HepG2 (cell line): ENCODE data around the gene TSHZ2. TPM values are rescaled to one million over a fixed set of nuclear protein-coding genes. Genes with fewer than 3 reads are reported as not detected.

Experiments used
- BRD4 ChIP-seq: sonication (generic); formaldehyde crosslinking; IDR thresholded peaks from 2 replicates; pipeline ENCODE4 v1.4.0; 2020; ENCODE audit warnings: missing genetic modification reagents
- FOXA3 ChIP-seq: IDR thresholded peaks from 2 replicates; pipeline ENCODE4 v1.6.1; 2016; ENCODE audit warnings: missing genetic modification reagents, missing compliant biosample characterization
- HOXD1 ChIP-seq: sonication (generic); formaldehyde crosslinking; IDR thresholded peaks from 2 replicates; pipeline ENCODE4 v1.5.0; 2020; ENCODE audit warnings: missing genetic modification reagents
- KAT8 ChIP-seq: IDR thresholded peaks from 2 replicates; pipeline ENCODE4 v1.6.1; 2016; ENCODE audit warnings: missing genetic modification reagents, missing compliant biosample characterization
- KDM6A ChIP-seq: IDR thresholded peaks from 2 replicates; pipeline ENCODE4 v1.6.1; 2016; ENCODE audit warnings: low read depth
- MEF2D ChIP-seq: sonication (generic); formaldehyde crosslinking; IDR thresholded peaks from 2 replicates; pipeline ENCODE4 v1.5.1; 2020; ENCODE audit warnings: mild to moderate bottlenecking, missing genetic modification reagents
- NAIF1 ChIP-seq: sonication (generic); formaldehyde crosslinking; IDR thresholded peaks from 2 replicates; pipeline ENCODE4 v1.5.0; 2020; ENCODE audit warnings: mild to moderate bottlenecking, missing genetic modification reagents, borderline replicate concordance
- NBN ChIP-seq: fragments of 450-650 bp; conservative IDR thresholded peaks from 2 replicates; pipeline ENCODE4 v1.6.1; 2017
- NCOR1 ChIP-seq: fragments of 200-600 bp; sonication (generic); IDR thresholded peaks from 2 replicates; pipeline ENCODE4 v1.7.0; 2017; ENCODE audit warnings: antibody characterized with exemption, low read length, borderline replicate concordance
- RFX5 ChIP-seq: IDR thresholded peaks from 2 replicates; pipeline ENCODE4 v1.6.1; 2011; ENCODE audit warnings: low read depth, low read length, improper control_type of control experiment
- SMYD3 ChIP-seq: sonication (generic); formaldehyde crosslinking; IDR thresholded peaks from 2 replicates; pipeline ENCODE4 v1.8.1; 2023; ENCODE audit warnings: mild to moderate bottlenecking, missing genetic modification reagents
- SRSF1 ChIP-seq: fragments of 200-400 bp; formaldehyde crosslinking; optimal IDR thresholded peaks from 2 replicates; pipeline ENCODE3; 2017; ENCODE audit warnings: mild to moderate bottlenecking, low read depth, low read length, moderate library complexity
- TAF15 ChIP-seq: fragments of 200-400 bp; formaldehyde crosslinking; IDR thresholded peaks from one replicate; pipeline ENCODE4 v1.6.1; 2018; ENCODE audit warnings: mild to moderate bottlenecking, low read depth, low read length; ENCODE audit not compliant: poor library complexity, severe bottlenecking
- ZEB1 ChIP-seq: IDR thresholded peaks from 2 replicates; pipeline ENCODE4 v1.6.1; 2012; ENCODE audit warnings: mild to moderate bottlenecking, low read depth, inconsistent platforms; ENCODE audit not compliant: insufficient replicate concordance
- ZFP41 ChIP-seq: sonication (generic); formaldehyde crosslinking; IDR thresholded peaks from 2 replicates; pipeline ENCODE4 v1.4.0; 2020; ENCODE audit warnings: mild to moderate bottlenecking, missing genetic modification reagents, borderline replicate concordance
- ZNF136 ChIP-seq: sonication (generic); formaldehyde crosslinking; IDR thresholded peaks from 2 replicates; pipeline ENCODE4 v1.8.1; 2022; ENCODE audit warnings: low read depth, mild to moderate bottlenecking, moderate library complexity, missing genetic modification reagents
- ZNF24 ChIP-seq: fragments of 450-650 bp; IDR thresholded peaks from 2 replicates; pipeline ENCODE4 v1.6.1; 2017; ENCODE audit warnings: antibody characterized with exemption, mild to moderate bottlenecking
- ZNF33B ChIP-seq: sonication (generic); formaldehyde crosslinking; IDR thresholded peaks from 2 replicates; pipeline ENCODE4 v1.5.1; 2020; ENCODE audit warnings: mild to moderate bottlenecking, missing genetic modification reagents
- ZNF350 ChIP-seq: sonication (generic); formaldehyde crosslinking; IDR thresholded peaks from 2 replicates; pipeline ENCODE4 v1.4.0; 2020; ENCODE audit warnings: mild to moderate bottlenecking, low read depth, missing genetic modification reagents, borderline replicate concordance
- ZNF550 ChIP-seq: sonication (generic); formaldehyde crosslinking; IDR thresholded peaks from 2 replicates; pipeline ENCODE4 v1.4.0; 2020; ENCODE audit warnings: mild to moderate bottlenecking, missing genetic modification reagents, borderline replicate concordance
- ZNF616 ChIP-seq: sonication (generic); formaldehyde crosslinking; IDR thresholded peaks from 2 replicates; pipeline ENCODE4 v1.5.0; 2020; ENCODE audit warnings: low read depth, mild to moderate bottlenecking, missing genetic modification reagents
- ZNF780A ChIP-seq: sonication (generic); formaldehyde crosslinking; IDR thresholded peaks from 2 replicates; pipeline ENCODE4 v1.8.0; 2022; ENCODE audit warnings: mild to moderate bottlenecking, missing genetic modification reagents, moderate library complexity
- ZNF782 ChIP-seq: sonication (generic); formaldehyde crosslinking; IDR thresholded peaks from 2 replicates; pipeline ENCODE4 v1.4.0; 2020; ENCODE audit warnings: missing genetic modification reagents, mild to moderate bottlenecking, borderline replicate concordance
- polyA plus RNA-seq, 8 experiments: library from polyadenylated mRNA; depleted of rRNA in 3 of 8; stranded (reverse) in 7 of 8; unstranded in 1 of 8; fragments of >200 nt; fragmentation: Illumina TruSeq in 4 of 8; extraction: Trizol in 4 of 8; gene quantifications; 2 replicates each; pipeline versions ENCODE4 v1.2.1 to v1.2.3, GENCODE V29; 2011 to 2016; ENCODE audit warnings: low read depth in 4 of 8, missing spikeins in 1 of 8, mixed read lengths in 1 of 8; ENCODE audit not compliant: insufficient read depth in 1 of 8
- total RNA-seq, 5 experiments: library from RNA; depleted of rRNA; stranded (reverse); fragments of >200 nt; fragmentation: Illumina TruSeq; extraction: Trizol; gene quantifications; 2 replicates each; pipeline ENCODE4 v1.2.3, GENCODE V29; 2016; ENCODE audit warnings: low read depth in 1 of 5
- TF ChIP-seq, protein P1 (sequence below): sonication (generic); formaldehyde crosslinking; IDR thresholded peaks from 2 replicates; pipeline ENCODE4 v1.8.1; 2023; ENCODE audit warnings: mild to moderate bottlenecking, missing genetic modification reagents
- TF ChIP-seq, protein P2 (sequence below): sonication (generic); formaldehyde crosslinking; IDR thresholded peaks from 2 replicates; pipeline ENCODE4 v1.4.0; 2020; ENCODE audit warnings: missing genetic modification reagents, borderline replicate concordance
- TF ChIP-seq, protein P3 (sequence below): fragments of 450-650 bp; IDR thresholded peaks from 2 replicates; pipeline ENCODE4 v1.6.1; 2016

Gene TSHZ2
- total and polyA plus RNA-seq, 2 of the 13 experiments (the other 11 are each of a cell fraction or from before 2014, with no cell fraction given) = 0.01 TPM; not detected in 1

GRCh38 chr20:53216856-53217576 lies 244.9 kb downstream of the TSHZ2 start (continued):
- no peak for TF ChIP-seq NAIF1
- peak; percentile 59; the same call in 1 of the 2 replicates for TF ChIP-seq MEF2D (CRISPR knock-in tag)
- TF ChIP-seq ZNF33B (CRISPR knock-in tag) = no peak
- TF ChIP-seq ZNF136 (CRISPR knock-in tag) = no peak
- TF ChIP-seq ZNF24 = no peak
- no peak for TF ChIP-seq KDM6A (CRISPR knock-in tag)
- TF ChIP-seq, protein P1, sequence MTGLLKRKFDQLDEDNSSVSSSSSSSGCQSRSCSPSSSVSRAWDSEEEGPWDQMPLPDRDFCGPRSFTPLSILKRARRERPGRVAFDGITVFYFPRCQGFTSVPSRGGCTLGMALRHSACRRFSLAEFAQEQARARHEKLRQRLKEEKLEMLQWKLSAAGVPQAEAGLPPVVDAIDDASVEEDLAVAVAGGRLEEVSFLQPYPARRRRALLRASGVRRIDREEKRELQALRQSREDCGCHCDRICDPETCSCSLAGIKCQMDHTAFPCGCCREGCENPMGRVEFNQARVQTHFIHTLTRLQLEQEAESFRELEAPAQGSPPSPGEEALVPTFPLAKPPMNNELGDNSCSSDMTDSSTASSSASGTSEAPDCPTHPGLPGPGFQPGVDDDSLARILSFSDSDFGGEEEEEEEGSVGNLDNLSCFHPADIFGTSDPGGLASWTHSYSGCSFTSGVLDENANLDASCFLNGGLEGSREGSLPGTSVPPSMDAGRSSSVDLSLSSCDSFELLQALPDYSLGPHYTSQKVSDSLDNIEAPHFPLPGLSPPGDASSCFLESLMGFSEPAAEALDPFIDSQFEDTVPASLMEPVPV (CRISPR knock-in tag) = no peak
- TF ChIP-seq BRD4 (CRISPR knock-in tag) = no peak
- TF ChIP-seq, protein P2, sequence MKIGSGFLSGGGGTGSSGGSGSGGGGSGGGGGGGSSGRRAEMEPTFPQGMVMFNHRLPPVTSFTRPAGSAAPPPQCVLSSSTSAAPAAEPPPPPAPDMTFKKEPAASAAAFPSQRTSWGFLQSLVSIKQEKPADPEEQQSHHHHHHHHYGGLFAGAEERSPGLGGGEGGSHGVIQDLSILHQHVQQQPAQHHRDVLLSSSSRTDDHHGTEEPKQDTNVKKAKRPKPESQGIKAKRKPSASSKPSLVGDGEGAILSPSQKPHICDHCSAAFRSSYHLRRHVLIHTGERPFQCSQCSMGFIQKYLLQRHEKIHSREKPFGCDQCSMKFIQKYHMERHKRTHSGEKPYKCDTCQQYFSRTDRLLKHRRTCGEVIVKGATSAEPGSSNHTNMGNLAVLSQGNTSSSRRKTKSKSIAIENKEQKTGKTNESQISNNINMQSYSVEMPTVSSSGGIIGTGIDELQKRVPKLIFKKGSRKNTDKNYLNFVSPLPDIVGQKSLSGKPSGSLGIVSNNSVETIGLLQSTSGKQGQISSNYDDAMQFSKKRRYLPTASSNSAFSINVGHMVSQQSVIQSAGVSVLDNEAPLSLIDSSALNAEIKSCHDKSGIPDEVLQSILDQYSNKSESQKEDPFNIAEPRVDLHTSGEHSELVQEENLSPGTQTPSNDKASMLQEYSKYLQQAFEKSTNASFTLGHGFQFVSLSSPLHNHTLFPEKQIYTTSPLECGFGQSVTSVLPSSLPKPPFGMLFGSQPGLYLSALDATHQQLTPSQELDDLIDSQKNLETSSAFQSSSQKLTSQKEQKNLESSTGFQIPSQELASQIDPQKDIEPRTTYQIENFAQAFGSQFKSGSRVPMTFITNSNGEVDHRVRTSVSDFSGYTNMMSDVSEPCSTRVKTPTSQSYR = 0 out of 2 replicates have a peak, but pooled peaks have one; percentile 11
- TF ChIP-seq ZNF782 (CRISPR knock-in tag) = 0 out of 2 replicates have a peak, but pooled peaks have one; percentile 38
- no peak for TF ChIP-seq SRSF1
- 0 out of 2 replicates have a peak, but pooled peaks have one; percentile 49 for TF ChIP-seq ZNF350 (CRISPR knock-in tag)
- TF ChIP-seq ZEB1 = peak; percentile 44
- no peak for TF ChIP-seq ZFP41 (CRISPR knock-in tag)
- TF ChIP-seq HOXD1 (CRISPR knock-in tag) = no peak
- TF ChIP-seq ZNF550 (CRISPR knock-in tag) = no peak
- TF ChIP-seq RFX5 = no peak
- TF ChIP-seq TAF15 = no peak
- no peak for TF ChIP-seq NCOR1
- TF ChIP-seq SMYD3 (CRISPR knock-in tag) = no peak
- no peak for TF ChIP-seq ZNF616 (CRISPR knock-in tag)
- no peak for TF ChIP-seq FOXA3
- TF ChIP-seq ZNF780A (CRISPR knock-in tag) = no peak
- TF ChIP-seq NBN = no peak
- TF ChIP-seq, protein P3, sequence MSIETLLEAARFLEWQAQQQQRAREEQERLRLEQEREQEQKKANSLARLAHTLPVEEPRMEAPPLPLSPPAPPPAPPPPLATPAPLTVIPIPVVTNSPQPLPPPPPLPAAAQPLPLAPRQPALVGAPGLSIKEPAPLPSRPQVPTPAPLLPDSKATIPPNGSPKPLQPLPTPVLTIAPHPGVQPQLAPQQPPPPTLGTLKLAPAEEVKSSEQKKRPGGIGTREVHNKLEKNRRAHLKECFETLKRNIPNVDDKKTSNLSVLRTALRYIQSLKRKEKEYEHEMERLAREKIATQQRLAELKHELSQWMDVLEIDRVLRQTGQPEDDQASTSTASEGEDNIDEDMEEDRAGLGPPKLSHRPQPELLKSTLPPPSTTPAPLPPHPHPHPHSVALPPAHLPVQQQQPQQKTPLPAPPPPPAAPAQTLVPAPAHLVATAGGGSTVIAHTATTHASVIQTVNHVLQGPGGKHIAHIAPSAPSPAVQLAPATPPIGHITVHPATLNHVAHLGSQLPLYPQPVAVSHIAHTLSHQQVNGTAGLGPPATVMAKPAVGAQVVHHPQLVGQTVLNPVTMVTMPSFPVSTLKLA = no peak
- TF ChIP-seq KAT8 = 0 out of 2 replicates have a peak, but pooled peaks have one; percentile 37
